ENCODE data around the gene MMP24.

GRCh38 chr20:35252037-35252461, 25.6 kb downstream of the MMP24 start:
- TF ChIP-seq CTCF (conservative IDR thresholded peaks at IDR 0.05) (no peak), ZFX (IDR thresholded peaks at IDR 0.05) (no peak)
